A375 (cell line): Measurements from ENCODE around the gene THOC3. TPM values are rescaled to one million over a fixed set of nuclear protein-coding genes. Genes with fewer than 3 reads are reported as not detected.

ENCODE experiments used
- total RNA-seq: library from RNA; depleted of rRNA; stranded (reverse); fragments of >200 nt; shearing (Covaris generic); gene quantifications from 2 replicates; pipeline ENCODE4 v1.2.3, GENCODE V29; 2014; rRNA removed

Gene THOC3
- total RNA-seq: 52.8 and 53.1 TPM in 2 replicates

GRCh38 chr5:175967471-175968372, at the start of gene THOC3:
Gene THOC3 (minus strand): TSS chr5:175968315. CDS start chr5:175968208, 107 bp downstream.

Other genes with a start within 250 kb of the THOC3 start
- gene CPLX2, start 96.7 kb downstream of the THOC3 start, total RNA-seq: not detected in 2 replicates